ENCODE data around the gene ZBTB7B.

DNA sequence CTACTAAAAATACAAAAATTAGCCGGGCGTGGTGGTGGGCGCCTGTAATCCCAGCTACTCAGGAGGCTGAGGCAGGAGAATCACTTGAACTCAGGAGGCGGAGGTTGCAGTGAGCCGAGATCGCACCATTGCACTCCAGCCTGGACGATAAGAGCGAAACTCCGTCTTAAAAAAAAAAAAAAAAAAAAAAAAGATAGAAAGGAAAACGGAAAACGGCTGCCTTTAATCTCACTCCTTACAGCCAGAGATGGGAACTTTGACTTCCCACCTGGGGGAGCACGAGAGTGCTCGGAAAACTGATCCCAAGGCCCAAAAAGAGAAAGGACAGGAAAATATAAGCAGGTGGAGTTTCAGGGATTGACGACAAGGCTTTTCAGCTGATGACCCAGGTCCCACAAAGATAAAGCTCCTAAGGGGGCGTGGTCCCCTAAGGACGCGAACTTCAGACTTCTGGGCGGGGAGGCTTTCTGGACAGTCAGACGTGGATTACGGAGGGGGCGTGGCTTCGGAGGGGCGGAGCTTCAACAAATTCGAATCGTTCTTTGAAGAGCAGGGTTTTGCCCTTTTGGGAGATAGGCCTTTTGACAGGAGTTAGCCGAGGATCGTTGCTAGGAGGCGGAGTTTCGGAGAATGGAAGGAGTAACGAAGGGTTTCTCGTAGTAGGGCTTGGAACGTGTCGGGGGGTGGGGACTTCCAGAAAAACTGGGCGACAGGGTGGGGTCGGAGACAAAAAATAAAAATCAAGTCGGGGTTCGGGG is 29.1 kb upstream of the ZBTB7B start:
- TF ChIP-seq, protein P1, sequence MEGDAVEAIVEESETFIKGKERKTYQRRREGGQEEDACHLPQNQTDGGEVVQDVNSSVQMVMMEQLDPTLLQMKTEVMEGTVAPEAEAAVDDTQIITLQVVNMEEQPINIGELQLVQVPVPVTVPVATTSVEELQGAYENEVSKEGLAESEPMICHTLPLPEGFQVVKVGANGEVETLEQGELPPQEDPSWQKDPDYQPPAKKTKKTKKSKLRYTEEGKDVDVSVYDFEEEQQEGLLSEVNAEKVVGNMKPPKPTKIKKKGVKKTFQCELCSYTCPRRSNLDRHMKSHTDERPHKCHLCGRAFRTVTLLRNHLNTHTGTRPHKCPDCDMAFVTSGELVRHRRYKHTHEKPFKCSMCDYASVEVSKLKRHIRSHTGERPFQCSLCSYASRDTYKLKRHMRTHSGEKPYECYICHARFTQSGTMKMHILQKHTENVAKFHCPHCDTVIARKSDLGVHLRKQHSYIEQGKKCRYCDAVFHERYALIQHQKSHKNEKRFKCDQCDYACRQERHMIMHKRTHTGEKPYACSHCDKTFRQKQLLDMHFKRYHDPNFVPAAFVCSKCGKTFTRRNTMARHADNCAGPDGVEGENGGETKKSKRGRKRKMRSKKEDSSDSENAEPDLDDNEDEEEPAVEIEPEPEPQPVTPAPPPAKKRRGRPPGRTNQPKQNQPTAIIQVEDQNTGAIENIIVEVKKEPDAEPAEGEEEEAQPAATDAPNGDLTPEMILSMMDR (IDR thresholded peaks at IDR 0.05; ENCODE audit: low read depth, low read length), result peak; percentile 42
- no peak for TF ChIP-seq EZH2phosphoT487 (IDR thresholded peaks at IDR 0.05; ENCODE audit: low read depth)
